Trophoblast cell (in vitro differentiated cells and primary cell): Measurements from ENCODE around the gene NRXN3.

ENCODE experiments used
- DNase-seq, 2 donors: peaks; one replicate each; pipeline ENCODE4 v3.0.0-alpha.2; 2016
- H2AFZ ChIP-seq: 2 replicates; pipeline ENCODE4 v1.6.1; 2013; ENCODE audit warnings: low read length, moderate library complexity, mild to moderate bottlenecking; ENCODE audit not compliant: insufficient read depth, poor library complexity
- H2AK5ac ChIP-seq: 2 replicates; pipeline ENCODE4 v1.6.1; 2013; ENCODE audit warnings: mild to moderate bottlenecking, low read length
- H2BK120ac ChIP-seq: 2 replicates; pipeline ENCODE4 v1.6.1; 2013; ENCODE audit warnings: low read length, mild to moderate bottlenecking, moderate library complexity; ENCODE audit not compliant: insufficient read depth, poor library complexity
- H2BK12ac ChIP-seq: 2 replicates; pipeline ENCODE4 v1.6.1; 2013; ENCODE audit warnings: mild to moderate bottlenecking, low read length, moderate library complexity
- H2BK5ac ChIP-seq: 2 replicates; pipeline ENCODE4 v1.6.1; 2013; ENCODE audit warnings: low read length, low read depth, moderate library complexity, mild to moderate bottlenecking; ENCODE audit not compliant: poor library complexity
- H3K14ac ChIP-seq: 2 replicates; pipeline ENCODE4 v1.6.1; 2013; ENCODE audit warnings: mild to moderate bottlenecking, low read length
- H3K18ac ChIP-seq: 2 replicates; pipeline ENCODE4 v1.6.1; 2013; ENCODE audit warnings: mild to moderate bottlenecking, low read length
- H3K23ac ChIP-seq: 2 replicates; pipeline ENCODE4 v1.6.1; 2013; ENCODE audit warnings: low read length
- H3K27ac ChIP-seq: 2 replicates; pipeline ENCODE4 v1.5.1; 2013; ENCODE audit warnings: low read depth, mild to moderate bottlenecking, inconsistent platforms, low read length, moderate library complexity
- H3K27me3 ChIP-seq: 2 replicates; pipeline ENCODE4 v1.6.1; 2013; ENCODE audit warnings: inconsistent platforms, mild to moderate bottlenecking, low read length, moderate library complexity; ENCODE audit not compliant: insufficient read depth
- H3K36me3 ChIP-seq, 2 experiments: 1 replicate in 1 of 2; 2 replicates in 1 of 2; pipeline ENCODE4 v1.6.1; 2013; ENCODE audit warnings: low read length in 2 of 2, mild to moderate bottlenecking in 2 of 2, moderate library complexity in 1 of 2; ENCODE audit not compliant: insufficient read depth in 2 of 2, control insufficient read depth in 1 of 2
- H3K4ac ChIP-seq: 2 replicates; pipeline ENCODE4 v1.6.1; 2013; ENCODE audit warnings: low read depth, mild to moderate bottlenecking, low read length, moderate library complexity
- H3K4me1 ChIP-seq, 2 experiments: 1 replicate in 1 of 2; 2 replicates in 1 of 2; pipeline ENCODE4 v1.6.1; 2013; ENCODE audit warnings: low read length in 2 of 2, mild to moderate bottlenecking in 2 of 2, moderate library complexity in 1 of 2; ENCODE audit not compliant: insufficient read depth in 2 of 2, control insufficient read depth in 1 of 2
- H3K4me2 ChIP-seq: 2 replicates; pipeline ENCODE4 v1.6.1; 2013; ENCODE audit warnings: inconsistent platforms, mild to moderate bottlenecking, low read length, moderate library complexity
- H3K4me3 ChIP-seq: 2 replicates; pipeline ENCODE4 v1.5.1; 2013; ENCODE audit warnings: mild to moderate bottlenecking, low read depth, low read length, inconsistent platforms
- H3K79me1 ChIP-seq: one replicate; pipeline ENCODE4 v1.6.1; 2013; ENCODE audit warnings: low read length
- H3K79me2 ChIP-seq: 2 replicates; pipeline ENCODE4 v1.6.1; 2013; ENCODE audit warnings: low read length, mild to moderate bottlenecking; ENCODE audit not compliant: control insufficient read depth, insufficient read depth, poor library complexity
- H3K9ac ChIP-seq: 2 replicates; pipeline ENCODE4 v1.6.1; 2013; ENCODE audit warnings: mild to moderate bottlenecking, low read length
- H3K9me3 ChIP-seq: 2 replicates; pipeline ENCODE4 v1.6.1; 2013; ENCODE audit warnings: low read depth, mild to moderate bottlenecking, control low read depth, inconsistent platforms, low read length; ENCODE audit not compliant: insufficient read depth
- H4K12ac ChIP-seq: 2 replicates; pipeline ENCODE4 v1.6.1; 2013; ENCODE audit warnings: low read depth, mild to moderate bottlenecking, low read length, moderate library complexity
- H4K8ac ChIP-seq: 2 replicates; pipeline ENCODE4 v1.6.1; 2013; ENCODE audit warnings: low read depth, mild to moderate bottlenecking, low read length, moderate library complexity
- H4K91ac ChIP-seq: one replicate; pipeline ENCODE4 v1.6.1; 2013; ENCODE audit warnings: low read depth, mild to moderate bottlenecking, low read length, moderate library complexity
- WGBS: extraction: QIAGEN DNeasy Blood & Tissue Kit; methylation state at CpG from one replicate; pipeline ENCODE4 v1.1.7; 2013; ENCODE audit warnings: missing lambda C conversion rate; ENCODE audit not compliant: insufficient read length, insufficient coverage; ENCODE audit errors: extremely low coverage; 5-methylcytosine and 5-hydroxymethylcytosine counted together

Gene NRXN3

GRCh38 chr14:79370969-79371368 lies 1200.8 kb downstream of the NRXN3 start:
- H3K79me1 ChIP-seq, result no peaks in the 10 kb centered on the region
- H3K4me3 ChIP-seq, result no peak overlapping the region
- H3K9me3 ChIP-seq, result no peaks in the 10 kb centered on the region
- H3K36me3 ChIP-seq, result no peaks in the 10 kb centered on the region
- no CpG with 5 or more reads among the region's 1 CpG for WGBS
- H4K12ac ChIP-seq, result no peak overlapping the region
- DNase-seq, result no peak
- no peaks in the 10 kb centered on the region for H3K79me2 ChIP-seq
- no peak overlapping the region for H2AK5ac ChIP-seq
- no peak overlapping the region for H3K4ac ChIP-seq
- no peak overlapping the region for H3K23ac ChIP-seq
- no peak overlapping the region for H2AFZ ChIP-seq
- no peaks in the 10 kb centered on the region for H3K4me1 ChIP-seq
- no peak overlapping the region for H2BK120ac ChIP-seq
- H2BK12ac ChIP-seq, result no peak overlapping the region
- H3K27ac ChIP-seq, result no peak overlapping the region
- H3K18ac ChIP-seq, result no peak overlapping the region
- no peak overlapping the region for H3K14ac ChIP-seq
- no peak overlapping the region for H4K91ac ChIP-seq
- no peak overlapping the region for H3K4me2 ChIP-seq
- H3K27me3 ChIP-seq, result no peaks in the 10 kb centered on the region
- H2BK5ac ChIP-seq, result no peak overlapping the region
- H4K8ac ChIP-seq, result no peak overlapping the region
- no peak overlapping the region for H3K9ac ChIP-seq

GRCh38 chr14:79373451-79373850 lies 1203.3 kb downstream of the NRXN3 start:
- H2AK5ac ChIP-seq, result no peak overlapping the region
- H2AFZ ChIP-seq, result no peak overlapping the region
- no peak for DNase-seq
- H3K27me3 ChIP-seq, result no peaks in the 10 kb centered on the region
- no peak overlapping the region for H2BK120ac ChIP-seq
- H3K23ac ChIP-seq, result no peak overlapping the region
- H4K8ac ChIP-seq, result no peak overlapping the region
- no peak overlapping the region for H3K27ac ChIP-seq
- no peak overlapping the region for H3K14ac ChIP-seq
- H3K4me3 ChIP-seq, result no peak overlapping the region
- no peaks in the 10 kb centered on the region for H3K9me3 ChIP-seq
- no peak overlapping the region for H3K18ac ChIP-seq
- H3K79me1 ChIP-seq, result no peaks in the 10 kb centered on the region
- H2BK5ac ChIP-seq, result no peak overlapping the region
- H3K36me3 ChIP-seq, result no peaks in the 10 kb centered on the region
- no peak overlapping the region for H3K4ac ChIP-seq
- H4K12ac ChIP-seq, result no peak overlapping the region
- no CpG with 5 or more reads among the region's 6 CpGs for WGBS
- H3K79me2 ChIP-seq, result no peaks in the 10 kb centered on the region
- H3K9ac ChIP-seq, result no peak overlapping the region
- H4K91ac ChIP-seq, result no peak overlapping the region
- no peak overlapping the region for H2BK12ac ChIP-seq
- H3K4me2 ChIP-seq, result no peak overlapping the region
- no peaks in the 10 kb centered on the region for H3K4me1 ChIP-seq

- no peak overlapping the region for H3K14ac ChIP-seq
- WGBS, result no CpG with 5 or more reads among the region's 7 CpGs
- H3K79me2 ChIP-seq, result no peaks in the 10 kb centered on the region
- no peak overlapping the region for H3K18ac ChIP-seq
- DNase-seq, result no peak
- H3K27ac ChIP-seq, result no peak overlapping the region
- H3K79me1 ChIP-seq, result no peaks in the 10 kb centered on the region
- H2AFZ ChIP-seq, result no peak overlapping the region
- no peaks in the 10 kb centered on the region for H3K36me3 ChIP-seq
- no peak overlapping the region for H3K4me2 ChIP-seq
- H2BK12ac ChIP-seq, result no peak overlapping the region
- no peaks in the 10 kb centered on the region for H3K9me3 ChIP-seq
- H3K4me3 ChIP-seq, result no peak overlapping the region
- H4K12ac ChIP-seq, result no peak overlapping the region
- no peak overlapping the region for H2AK5ac ChIP-seq
- no peak overlapping the region for H3K9ac ChIP-seq
- H3K4me1 ChIP-seq, result no peaks in the 10 kb centered on the region
- no peak overlapping the region for H3K4ac ChIP-seq
- H2BK5ac ChIP-seq, result no peak overlapping the region
- H3K27me3 ChIP-seq, result no peaks in the 10 kb centered on the region
- H4K8ac ChIP-seq, result no peak overlapping the region
- H2BK120ac ChIP-seq, result no peak overlapping the region
- peak overlapping the region; percentile 53 for H3K23ac ChIP-seq
- H4K91ac ChIP-seq, result no peak overlapping the region
These were observed 1205.2 kb downstream of the NRXN3 start for GRCh38 chr14:79375356-79375755.

- WGBS, result no CpG with 5 or more reads among the region's 1 CpG
- no peak for DNase-seq
These were observed 1206.4 kb downstream of the NRXN3 start for GRCh38 chr14:79376557-79376956.

More at GRCh38 chr14:79376557-79376956, 1206.4 kb downstream of the NRXN3 start:
- no peak overlapping the region for H4K8ac ChIP-seq
- no peaks in the 10 kb centered on the region for H3K36me3 ChIP-seq
- no peak overlapping the region for H4K12ac ChIP-seq
- H3K23ac ChIP-seq, result no peak overlapping the region
- no peak overlapping the region for H3K4ac ChIP-seq
- no peak overlapping the region for H2AK5ac ChIP-seq
- no peaks in the 10 kb centered on the region for H3K4me1 ChIP-seq
- H2BK120ac ChIP-seq, result no peak overlapping the region
- no peak overlapping the region for H3K27ac ChIP-seq
- no peaks in the 10 kb centered on the region for H3K9me3 ChIP-seq
- H3K9ac ChIP-seq, result no peak overlapping the region
- H2BK5ac ChIP-seq, result no peak overlapping the region
- H4K91ac ChIP-seq, result no peak overlapping the region
- H2AFZ ChIP-seq, result no peak overlapping the region
- H3K27me3 ChIP-seq, result no peaks in the 10 kb centered on the region
- H3K79me2 ChIP-seq, result no peaks in the 10 kb centered on the region
- H3K4me3 ChIP-seq, result no peak overlapping the region
- H2BK12ac ChIP-seq, result no peak overlapping the region
- no peak overlapping the region for H3K4me2 ChIP-seq
- no peak overlapping the region for H3K14ac ChIP-seq
- H3K18ac ChIP-seq, result no peak overlapping the region
- H3K79me1 ChIP-seq, result no peaks in the 10 kb centered on the region
